Transverse colon (tissue), 4 donors: ENCODE data around the gene CPVL.

Source experiments
- CTCF ChIP-seq, 5 experiments: fragments of 200-600 bp in 3 of 5; fragments of 450-650 bp in 2 of 5; sonication (generic) in 3 of 5; IDR thresholded peaks; 1 replicate in 2 of 5; 2 replicates in 3 of 5; pipeline ENCODE4 v1.5.1; 2016 to 2017; ENCODE audit warnings: antibody characterized with exemption in 5 of 5, inconsistent platforms in 3 of 5, mild to moderate bottlenecking in 2 of 5, moderate library complexity in 1 of 5
- EP300 ChIP-seq: sonication (generic); formaldehyde crosslinking; IDR thresholded peaks from one replicate; pipeline ENCODE4 v1.6.1; 2017; ENCODE audit warnings: antibody characterized with exemption, low read depth
- POLR2A ChIP-seq: fragments of 450-650 bp; IDR thresholded peaks from one replicate; pipeline ENCODE4 v1.6.1; 2016; ENCODE audit warnings: antibody characterized with exemption, mild to moderate bottlenecking, moderate library complexity
- POLR2AphosphoS5 ChIP-seq, 3 donors: sonication (generic); formaldehyde crosslinking; IDR thresholded peaks; one replicate each; pipeline ENCODE4 v1.6.1; 2016; ENCODE audit warnings: antibody characterized with exemption in 3 of 3

GRCh38 chr7:29193316-29194205, 47.2 kb upstream of the CPVL start:
- TF ChIP-seq CTCF (IDR thresholded peaks at IDR 0.05) (no peak), POLR2A (no peak), POLR2AphosphoS5 (IDR thresholded peaks at IDR 0.05) (no peak), EP300 (no peak)
